Skeletal muscle satellite cell (primary cell): ENCODE measurements around the gene SPACA4.

Source experiments
- H3K27me3 ChIP-seq: 2 replicates; pipeline ENCODE4 v1.7.0; 2013; ENCODE audit warnings: low read length; ENCODE audit not compliant: control insufficient read depth, insufficient read depth
- H3K36me3 ChIP-seq: 2 replicates; pipeline ENCODE4 v1.7.0; 2013; ENCODE audit warnings: mild to moderate bottlenecking, control low read depth, low read length; ENCODE audit not compliant: insufficient read depth
- H3K4me1 ChIP-seq: 2 replicates; pipeline ENCODE4 v1.7.0; 2013; ENCODE audit warnings: low read length; ENCODE audit not compliant: control insufficient read depth, insufficient read depth
- H3K4me2 ChIP-seq: 2 replicates; pipeline ENCODE4 v1.7.0; 2013; ENCODE audit warnings: mild to moderate bottlenecking, low read length
- H3K4me3 ChIP-seq: 2 replicates; pipeline ENCODE4 v1.7.0; 2013; ENCODE audit warnings: low read length
- H3K9ac ChIP-seq: 2 replicates; pipeline ENCODE4 v1.7.0; 2013; ENCODE audit warnings: mild to moderate bottlenecking, low read depth, low read length, moderate library complexity
- H3K9me3 ChIP-seq: replicated peaks from 2 replicates; pipeline ENCODE4 v1.7.0; 2013; ENCODE audit warnings: mild to moderate bottlenecking, control low read depth, low read length

Gene SPACA4

DNA sequence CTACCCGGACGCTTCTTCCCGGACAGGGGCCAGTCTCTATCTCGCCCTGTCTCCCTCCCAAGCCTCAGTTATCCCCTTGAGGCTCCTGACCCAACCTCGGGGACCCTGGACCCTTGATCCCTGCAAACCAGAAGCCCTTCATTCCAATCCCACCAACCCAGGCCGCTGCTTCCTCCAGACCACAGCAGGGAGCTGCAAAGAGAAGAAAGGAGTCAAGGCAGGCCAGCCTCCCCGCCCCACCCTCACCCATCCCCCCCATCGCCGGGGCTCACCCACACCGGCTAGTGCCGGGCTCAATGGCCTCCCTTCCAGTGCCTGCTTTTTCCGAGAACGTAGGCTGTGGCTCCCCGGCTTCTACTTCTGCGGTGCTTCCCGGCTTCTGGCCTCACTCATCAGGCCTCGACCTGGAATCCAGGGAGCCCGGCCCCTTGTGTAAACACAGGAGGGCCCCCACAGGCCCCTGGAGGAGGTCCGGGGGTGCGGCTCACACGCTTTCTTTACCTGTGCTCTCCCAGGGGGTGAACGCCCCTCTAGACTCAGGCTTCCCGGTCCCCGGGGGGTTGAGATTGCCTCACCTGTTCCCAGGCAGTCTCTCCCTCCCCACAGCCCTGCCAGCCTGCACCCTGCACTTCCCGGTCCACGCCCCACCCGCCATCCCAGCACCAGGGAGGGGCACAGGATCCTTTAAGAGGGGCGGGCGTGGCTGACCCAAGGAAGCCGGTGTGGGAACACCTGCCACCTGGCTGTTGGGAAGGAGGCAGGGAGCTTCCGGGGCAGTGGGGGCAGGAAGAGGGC lies 8.1 kb downstream of the SPACA4 start, which contains the start of gene FAM83E:
Gene FAM83E, minus strand, starts transcription at position 641 of the 795 bp plus-strand sequence. CDS start 1,704 bp downstream, outside the sequence.
- Histone ChIP-seq H3K9ac (peak within 1 kb of the TSS; percentile 99), H3K4me3 (no peak within 1 kb of the TSS), H3K27me3 (no peaks in the 10 kb centered on the region), H3K4me1 (peaks cover 53% of the 10 kb centered on the region), H3K36me3 (peaks cover 42% of the 10 kb centered on the region), H3K9me3 (no peaks in the 10 kb centered on the region), H3K4me2 (peak within 1 kb of the TSS; percentile 93)

DNA sequence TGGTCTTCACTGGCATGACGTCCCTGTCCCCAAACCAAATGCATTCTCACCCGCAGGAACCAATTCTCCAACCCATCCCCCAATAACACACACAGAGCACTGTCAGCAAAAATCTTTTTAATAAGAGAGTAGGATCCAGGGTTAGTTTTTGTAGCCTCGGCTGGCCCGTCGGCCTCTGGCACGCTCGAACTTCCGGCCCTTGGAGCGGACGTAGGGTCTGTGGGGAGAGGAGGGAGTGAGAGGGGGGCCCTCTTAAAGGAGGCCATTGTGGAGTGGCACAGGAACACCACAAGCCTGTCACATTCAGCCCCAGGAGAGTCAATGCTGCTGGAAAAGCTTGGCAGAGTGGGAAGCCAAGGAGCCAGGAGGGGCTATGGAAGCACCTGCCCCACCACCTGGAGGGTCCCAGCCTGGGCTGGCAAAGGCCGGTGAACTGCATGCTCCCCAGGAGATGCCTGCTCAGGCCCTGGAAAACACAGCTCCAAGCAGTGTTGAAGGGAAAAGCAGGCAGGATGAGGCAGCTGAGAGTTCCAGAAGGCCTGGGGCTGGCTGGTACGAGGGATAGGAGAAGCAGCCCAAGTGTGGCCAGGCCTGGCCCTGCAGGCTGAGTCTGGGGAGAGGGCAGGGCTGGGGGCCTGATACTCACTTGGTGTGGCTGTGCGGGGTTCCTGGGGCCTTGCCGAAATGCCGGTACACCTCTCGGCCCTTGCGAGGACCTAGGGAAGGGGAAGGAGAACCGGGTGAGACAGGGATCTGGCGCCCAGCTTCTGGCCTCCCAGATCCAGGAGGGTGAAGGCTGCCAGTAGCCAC lies 8.9 kb downstream of the SPACA4 start:
- Histone ChIP-seq H3K4me2 (peak overlapping the region; percentile 93), H3K9ac (peak overlapping the region; percentile 99), H3K4me1 (peaks cover 57% of the 10 kb centered on the region), H3K27me3 (no peaks in the 10 kb centered on the region), H3K9me3 (no peaks in the 10 kb centered on the region), H3K36me3 (peaks cover 42% of the 10 kb centered on the region), H3K4me3 (no peak overlapping the region)

- Histone ChIP-seq H3K4me2 (peak overlapping the region; percentile 93), H3K4me3 (peak overlapping the region; percentile 37), H3K9me3 (no peaks in the 10 kb centered on the region), H3K27me3 (no peaks in the 10 kb centered on the region), H3K36me3 (peaks cover 42% of the 10 kb centered on the region), H3K9ac (peak overlapping the region; percentile 99), H3K4me1 (peaks cover 57% of the 10 kb centered on the region)
These were observed 9.5 kb downstream of the SPACA4 start for GRCh38 chr19:48616041-48616436.

DNA sequence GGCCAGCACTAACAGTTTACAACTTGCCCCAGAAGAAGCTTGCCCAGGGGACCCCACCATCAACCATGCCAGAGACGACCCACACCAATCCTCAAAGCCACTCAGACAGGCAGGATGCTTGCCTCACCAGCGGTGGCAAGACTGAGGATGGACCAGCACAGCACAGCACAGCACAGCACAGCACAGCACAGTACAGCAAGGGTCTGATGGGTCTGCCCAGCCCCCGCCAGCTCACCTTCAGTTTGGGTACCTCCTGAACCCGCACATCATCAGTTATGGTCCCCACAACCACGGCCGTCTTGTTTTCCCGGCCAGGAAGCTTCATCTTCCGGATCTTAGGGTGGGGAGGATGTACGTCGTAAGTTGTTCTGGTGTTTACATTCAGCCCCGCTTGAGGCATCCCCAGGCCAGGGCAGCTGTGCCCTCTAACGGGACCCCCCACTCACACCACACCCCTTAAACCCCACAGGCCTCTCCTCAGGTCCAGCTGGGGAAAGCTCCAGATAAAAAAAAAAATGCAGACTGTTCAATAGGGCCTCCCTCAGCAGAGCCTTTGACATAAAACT lies 10.0 kb downstream of the SPACA4 start:
- Histone ChIP-seq H3K4me1 (peaks cover 57% of the 10 kb centered on the region), H3K9ac (peak overlapping the region; percentile 99), H3K4me2 (peak overlapping the region; percentile 93), H3K36me3 (peaks cover 42% of the 10 kb centered on the region), H3K4me3 (peak overlapping the region; percentile 89), H3K9me3 (no peaks in the 10 kb centered on the region), H3K27me3 (no peaks in the 10 kb centered on the region)

DNA sequence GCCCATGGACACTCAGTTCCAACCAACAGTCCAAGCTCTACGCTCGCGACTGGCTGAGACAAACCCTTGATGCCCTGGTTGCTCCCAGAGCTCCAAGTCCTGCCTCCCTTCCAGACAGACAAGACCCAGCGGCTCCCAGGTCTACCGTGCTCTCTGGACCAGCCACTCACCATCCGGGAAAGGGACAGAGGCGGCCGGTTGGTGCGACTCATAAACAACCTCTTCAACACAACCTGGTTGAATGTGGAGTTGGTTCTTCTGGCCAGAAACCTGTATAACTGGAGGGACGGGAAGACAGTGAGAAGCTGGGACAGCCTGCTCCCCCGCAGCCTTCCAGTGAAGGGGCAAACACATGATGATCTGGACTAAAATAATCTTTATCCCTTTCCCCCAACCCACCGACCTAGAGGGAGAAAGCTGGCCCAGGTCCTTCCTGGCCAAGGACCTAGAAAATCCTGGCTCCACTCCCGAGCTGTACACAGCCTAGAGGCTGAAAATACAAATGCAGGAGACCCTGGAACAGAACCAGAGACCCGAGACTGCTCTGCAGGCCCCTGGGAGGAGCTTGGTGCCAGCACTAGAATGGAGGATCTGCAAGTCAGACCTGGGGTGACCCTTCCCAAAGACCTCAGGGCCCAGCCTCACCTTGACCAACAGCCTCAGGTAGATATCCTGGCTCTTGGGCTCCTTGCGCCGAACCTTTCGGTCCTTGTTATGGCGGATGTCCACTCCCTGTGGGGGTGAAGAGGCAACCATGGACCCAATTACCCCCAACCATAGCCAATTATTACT lies 10.8 kb downstream of the SPACA4 start:
- Histone ChIP-seq H3K9ac (peak overlapping the region; percentile 99), H3K4me2 (peak overlapping the region; percentile 93)

GRCh38 chr19:48618278-48618915 lies 11.9 kb downstream of the SPACA4 start:
- H3K36me3 ChIP-seq, result peaks cover 38% of the 10 kb centered on the region
- peak overlapping the region; percentile 93 for H3K4me2 ChIP-seq
- H3K9ac ChIP-seq, result peak overlapping the region; percentile 99
- H3K4me1 ChIP-seq, result peaks cover 55% of the 10 kb centered on the region
- no peaks in the 10 kb centered on the region for H3K9me3 ChIP-seq
- H3K4me3 ChIP-seq, result peak overlapping the region; percentile 89
- H3K27me3 ChIP-seq, result no peaks in the 10 kb centered on the region

More for the DNA sequence above, 10.8 kb downstream of the SPACA4 start:
- Histone ChIP-seq H3K9me3 (no peaks in the 10 kb centered on the region), H3K4me1 (peaks cover 58% of the 10 kb centered on the region), H3K27me3 (no peaks in the 10 kb centered on the region), H3K36me3 (peaks cover 38% of the 10 kb centered on the region), H3K4me3 (peak overlapping the region; percentile 89)

DNA sequence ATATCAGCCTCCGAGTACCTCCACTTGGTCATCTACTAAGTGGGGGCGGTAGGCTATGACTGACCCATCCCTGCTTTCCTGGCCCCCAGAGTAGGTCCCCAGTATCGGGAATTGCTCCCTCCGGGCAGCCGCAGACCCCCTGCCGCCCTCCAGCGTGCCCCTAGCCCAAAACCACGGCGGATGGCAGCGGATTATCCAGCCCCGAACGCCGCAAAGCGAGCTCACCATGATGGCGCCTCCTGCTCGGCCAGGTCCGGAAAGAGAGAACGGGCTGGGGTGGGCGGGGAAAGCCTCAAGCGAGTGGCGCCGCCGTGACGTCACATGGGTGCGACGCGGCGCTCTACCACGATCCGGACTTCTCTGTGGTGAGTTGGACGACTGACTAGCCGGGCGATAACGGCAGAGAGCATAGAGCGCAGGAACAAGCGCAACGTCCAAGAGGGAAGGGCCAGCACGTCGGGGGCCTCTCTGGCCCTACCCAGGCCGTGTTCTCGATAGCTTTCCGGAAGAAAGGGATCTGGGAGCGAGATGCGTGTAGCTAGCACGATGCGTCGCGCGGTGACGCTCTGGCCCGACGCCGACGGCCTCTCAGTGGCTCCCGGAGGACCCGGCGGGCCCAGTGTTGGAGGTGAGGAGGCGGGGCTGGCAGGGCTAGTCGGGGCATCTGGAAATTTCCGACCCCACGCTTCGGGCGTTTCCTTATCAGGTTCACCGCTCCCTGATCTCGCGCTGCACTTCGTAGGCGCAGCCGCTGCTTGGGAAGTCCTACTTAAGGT lies 12.6 kb downstream of the SPACA4 start, which contains the start of the genes RPL18 and SPHK2:
Gene RPL18, minus strand, starts transcription at position 263 of the 776 bp plus-strand sequence. Its CDS starts 35 bp downstream, at position 228.
Gene SPHK2, plus strand, starts transcription at position 591 of the 776 bp plus-strand sequence. CDS start 1,009 bp downstream, outside the sequence.
- H3K36me3 ChIP-seq, result peaks cover 38% of the 10 kb centered on the region
- H3K27me3 ChIP-seq, result no peaks in the 10 kb centered on the region
- peak within 1 kb of the TSS; percentile 99 for H3K9ac ChIP-seq
- H3K4me1 ChIP-seq, result peaks cover 53% of the 10 kb centered on the region
- H3K4me3 ChIP-seq, result peak within 1 kb of the TSS; percentile 89
- H3K9me3 ChIP-seq, result no peaks in the 10 kb centered on the region
- peak within 1 kb of the TSS; percentile 95 for H3K4me2 ChIP-seq

GRCh38 chr19:48619692-48620585 lies 13.4 kb downstream of the SPACA4 start:
- peaks cover 34% of the 10 kb centered on the region for H3K36me3 ChIP-seq
- peaks cover 50% of the 10 kb centered on the region for H3K4me1 ChIP-seq
- H3K4me3 ChIP-seq, result peak overlapping the region; percentile 89
- no peaks in the 10 kb centered on the region for H3K9me3 ChIP-seq
- H3K4me2 ChIP-seq, result peak overlapping the region; percentile 95
- no peaks in the 10 kb centered on the region for H3K27me3 ChIP-seq
- H3K9ac ChIP-seq, result peak overlapping the region; percentile 96

DNA sequence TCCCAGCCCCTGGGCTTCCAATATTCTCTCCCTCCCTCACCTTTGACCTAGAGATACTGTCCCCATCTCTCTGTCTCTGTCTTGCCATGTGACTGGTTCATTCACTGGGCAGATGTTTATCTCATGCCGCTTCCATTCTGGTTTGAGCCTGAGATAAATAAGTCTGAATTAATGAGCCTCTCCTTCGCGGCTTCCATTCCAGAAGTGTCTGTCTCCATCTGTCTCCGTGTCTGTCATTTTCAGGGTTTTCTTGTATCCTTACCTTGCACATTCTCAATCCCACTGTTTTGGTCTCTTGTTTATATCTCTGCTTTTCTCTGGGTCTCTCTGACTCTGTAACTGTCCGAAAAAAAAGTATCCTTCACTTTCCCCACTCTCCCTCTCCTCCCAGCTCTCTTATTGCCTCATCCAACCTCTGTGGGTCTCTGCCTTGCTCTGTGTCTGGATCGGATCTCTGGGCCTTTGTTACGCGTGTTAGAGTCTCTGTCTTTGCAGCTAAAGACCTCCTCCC lies 17.1 kb downstream of the SPACA4 start:
- H3K9me3 ChIP-seq, result no peaks in the 10 kb centered on the region
- peak overlapping the region; percentile 86 for H3K9ac ChIP-seq
- peaks cover 4% of the 10 kb centered on the region for H3K36me3 ChIP-seq
- H3K4me2 ChIP-seq, result peak overlapping the region; percentile 84
- peak overlapping the region; percentile 70 for H3K4me3 ChIP-seq
- no peaks in the 10 kb centered on the region for H3K27me3 ChIP-seq
- peaks cover 21% of the 10 kb centered on the region for H3K4me1 ChIP-seq
